ENCODE results near the gene MRPL37.

DNA sequence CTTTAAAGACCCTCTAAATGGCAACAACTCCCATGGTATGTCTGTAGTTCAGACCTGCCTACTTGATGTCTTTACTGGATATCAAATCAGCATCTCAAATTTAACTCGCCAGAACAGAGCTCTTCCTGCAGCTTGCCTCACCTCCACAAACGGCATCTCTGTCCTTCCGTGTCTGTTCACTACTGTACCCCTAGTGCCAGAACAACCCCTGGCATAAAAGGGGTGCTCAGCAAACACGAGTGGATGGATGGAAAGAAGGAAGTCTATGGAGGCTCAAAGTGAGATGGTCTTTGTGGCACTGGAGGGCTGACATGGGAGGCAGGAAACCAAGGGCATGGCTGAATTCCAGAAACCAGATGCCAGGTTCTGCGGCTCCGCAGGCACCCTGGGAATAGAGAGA lies 22.7 kb downstream of the MRPL37 start:
- TF ChIP-seq LEF1 (IDR thresholded peaks at IDR 0.05; ENCODE audit: borderline replicate concordance) (no peak), ELF4 (IDR thresholded peaks at IDR 0.05) (no peak), FOXK2 (IDR thresholded peaks at IDR 0.05) (no peak)

All from HEK293T (cell line).